Brain microvascular endothelial cell (primary cell): Measurements from ENCODE around the gene ZNF490.
"Not testable (repeated sequence)": the region's sequence is repeated elsewhere in the genome, so short reads cannot be mapped to it uniquely, and the experiment has no call there.

Experiments used
- DNase-seq: peaks from one replicate; pipeline ENCODE4 v3.0.0-alpha.2; 2020
- H3K27ac ChIP-seq: fragments of 250-450 bp; sonication (Bioruptor Pico); 2 replicates; pipeline ENCODE4 v1.5.1; 2020; ENCODE audit warnings: mild to moderate bottlenecking, moderate library complexity
- H3K27me3 ChIP-seq: fragments of 250-450 bp; sonication (Bioruptor Pico); replicated peaks from 2 replicates; pipeline ENCODE4 v1.5.1; 2020; ENCODE audit warnings: mild to moderate bottlenecking
- H3K36me3 ChIP-seq: fragments of 250-450 bp; sonication (Bioruptor Pico); replicated peaks from 2 replicates; pipeline ENCODE4 v1.5.1; 2020; ENCODE audit warnings: mild to moderate bottlenecking
- H3K4me3 ChIP-seq: 2 replicates; pipeline ENCODE4 v1.5.1; 2011; ENCODE audit warnings: low read depth, mild to moderate bottlenecking, control low read depth, low read length, moderate library complexity
- CTCF ChIP-seq: IDR thresholded peaks from 2 replicates; pipeline ENCODE4 v1.5.1; 2011; ENCODE audit warnings: low read depth, mild to moderate bottlenecking, moderate library complexity, low read length, control low read depth, inconsistent platforms; ENCODE audit errors: missing control alignments
- in situ Hi-C: cut with HindIII; loops from 2 replicates; pipeline ENCODE4 v1.10.0; 2017; ENCODE audit warnings: low sequenced_read_pairs, low pct_ligation_motif_present

Gene ZNF490

GRCh38 chr19:12596485-12596884 lies 14.1 kb downstream of the ZNF490 start:
- Histone ChIP-seq H3K27me3 (no peaks in the 10 kb centered on the region), H3K27ac (no peak overlapping the region), H3K36me3 (no peaks in the 10 kb centered on the region), H3K4me3 (no peak overlapping the region)
- in situ Hi-C loops: no loop called here
- no peak for TF ChIP-seq CTCF
- DNase-seq: no peak

GRCh38 chr19:12581100-12581499 lies 29.5 kb downstream of the ZNF490 start:
- no peak overlapping the region for H3K4me3 ChIP-seq
- no peaks in the 10 kb centered on the region for H3K27me3 ChIP-seq
- no peak for DNase-seq
- in situ Hi-C loops: no loop called here
- no peak for TF ChIP-seq CTCF
- no peak overlapping the region for H3K27ac ChIP-seq
- peaks cover 30% of the 10 kb centered on the region for H3K36me3 ChIP-seq

GRCh38 chr19:12580180-12580694 lies 30.4 kb downstream of the ZNF490 start:
- no peak overlapping the region for H3K27ac ChIP-seq
- peak; percentile 16 for DNase-seq
- no peaks in the 10 kb centered on the region for H3K27me3 ChIP-seq
- no peak for TF ChIP-seq CTCF
- in situ Hi-C loops: no loop called here
- peaks cover 30% of the 10 kb centered on the region for H3K36me3 ChIP-seq
- H3K4me3 ChIP-seq: no peak overlapping the region

GRCh38 chr19:12578641-12579040 lies 32.0 kb downstream of the ZNF490 start:
- in situ Hi-C loops: no loop called here
- Histone ChIP-seq H3K27me3 (no peaks in the 10 kb centered on the region), H3K27ac (no peak overlapping the region), H3K36me3 (peaks cover 30% of the 10 kb centered on the region), H3K4me3 (no peak overlapping the region)
- DNase-seq: no peak
- no peak for TF ChIP-seq CTCF

- Histone ChIP-seq H3K27ac (no peak overlapping the region), H3K4me3 (no peak overlapping the region), H3K27me3 (no peaks in the 10 kb centered on the region), H3K36me3 (peaks cover 5% of the 10 kb centered on the region)
- no peak for DNase-seq
- in situ Hi-C loops: no loop called here
- no peak for TF ChIP-seq CTCF
Observed at GRCh38 chr19:12574036-12574435, 36.6 kb downstream of the ZNF490 start.

- H3K27me3 ChIP-seq: no peaks in the 10 kb centered on the region
- in situ Hi-C loops: no loop called here
- H3K27ac ChIP-seq: no peak overlapping the region
- no peaks in the 10 kb centered on the region for H3K36me3 ChIP-seq
- H3K4me3 ChIP-seq: no peak overlapping the region
- DNase-seq: no peak
- no peak for TF ChIP-seq CTCF
Observed at GRCh38 chr19:12567951-12568350, 42.7 kb downstream of the ZNF490 start.

GRCh38 chr19:12566380-12566779 lies 44.2 kb downstream of the ZNF490 start:
- H3K27me3 ChIP-seq, DNase-seq, H3K4me3 ChIP-seq, H3K27ac ChIP-seq, in situ Hi-C loops, H3K36me3 ChIP-seq: not testable (repeated sequence)
